Subcutaneous adipose tissue (tissue), 4 donors: ENCODE data around the gene CCBE1. TPM values are rescaled to one million over a fixed set of nuclear protein-coding genes. Genes with fewer than 3 reads are reported as not detected.

Source experiments
- total RNA-seq, 4 donors: library from RNA; depleted of rRNA; stranded (reverse); fragments of >200 nt; gene quantifications; one replicate each; pipeline ENCODE4 v1.1.0, GENCODE V29; 2016
- TF ChIP-seq, protein P1 (sequence below): fragments of 450-650 bp; IDR thresholded peaks from one replicate; pipeline ENCODE4 v1.5.1; 2016; ENCODE audit warnings: low read depth, mild to moderate bottlenecking, control low read depth, antibody characterized with exemption, moderate library complexity

The CCBE1 gene
- total RNA-seq, 4 donors from 2014 or later, result 2.6 to 12.4 (median 6.1) TPM

DNA sequence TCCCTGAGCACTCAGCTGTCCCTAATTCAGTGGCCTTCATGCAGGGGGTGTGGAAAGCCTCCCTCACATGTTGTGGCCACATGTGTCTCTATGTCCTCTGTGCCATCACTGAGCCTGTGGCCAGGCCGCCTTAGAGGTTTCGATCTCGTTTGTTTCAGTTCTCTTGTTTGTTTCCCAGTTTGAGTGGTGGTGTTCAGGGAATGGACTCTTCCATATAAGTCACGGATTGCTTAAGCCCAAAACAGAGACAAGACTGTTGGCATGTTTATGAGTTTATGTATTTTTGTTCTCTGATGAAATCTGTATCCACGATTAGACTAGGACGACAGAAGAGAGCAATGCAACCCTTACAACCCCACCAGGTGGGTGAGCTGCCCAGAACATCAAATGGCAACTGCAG lies 134.5 kb downstream of the CCBE1 start:
- TF ChIP-seq, protein P1, sequence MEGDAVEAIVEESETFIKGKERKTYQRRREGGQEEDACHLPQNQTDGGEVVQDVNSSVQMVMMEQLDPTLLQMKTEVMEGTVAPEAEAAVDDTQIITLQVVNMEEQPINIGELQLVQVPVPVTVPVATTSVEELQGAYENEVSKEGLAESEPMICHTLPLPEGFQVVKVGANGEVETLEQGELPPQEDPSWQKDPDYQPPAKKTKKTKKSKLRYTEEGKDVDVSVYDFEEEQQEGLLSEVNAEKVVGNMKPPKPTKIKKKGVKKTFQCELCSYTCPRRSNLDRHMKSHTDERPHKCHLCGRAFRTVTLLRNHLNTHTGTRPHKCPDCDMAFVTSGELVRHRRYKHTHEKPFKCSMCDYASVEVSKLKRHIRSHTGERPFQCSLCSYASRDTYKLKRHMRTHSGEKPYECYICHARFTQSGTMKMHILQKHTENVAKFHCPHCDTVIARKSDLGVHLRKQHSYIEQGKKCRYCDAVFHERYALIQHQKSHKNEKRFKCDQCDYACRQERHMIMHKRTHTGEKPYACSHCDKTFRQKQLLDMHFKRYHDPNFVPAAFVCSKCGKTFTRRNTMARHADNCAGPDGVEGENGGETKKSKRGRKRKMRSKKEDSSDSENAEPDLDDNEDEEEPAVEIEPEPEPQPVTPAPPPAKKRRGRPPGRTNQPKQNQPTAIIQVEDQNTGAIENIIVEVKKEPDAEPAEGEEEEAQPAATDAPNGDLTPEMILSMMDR, result no peak

DNA sequence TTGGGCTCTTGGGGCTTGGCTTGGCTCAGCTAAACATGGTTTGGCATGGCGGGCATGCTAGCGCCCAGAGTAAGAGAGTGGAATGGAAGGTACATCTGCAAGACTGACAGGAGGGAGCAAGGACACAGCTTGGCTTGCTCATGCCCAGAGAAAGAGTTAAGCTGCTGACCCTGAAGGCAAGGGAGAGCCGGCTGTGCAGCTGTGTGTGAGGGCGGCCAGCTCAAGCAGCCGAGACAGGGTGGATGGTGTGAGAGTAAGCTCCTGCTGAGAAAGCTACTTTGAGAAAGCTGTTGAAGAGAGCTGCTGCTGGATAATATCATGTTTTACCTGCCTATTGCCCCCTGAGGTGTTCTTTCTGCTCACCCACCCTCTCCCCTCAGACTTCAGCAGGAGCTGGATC lies 135.6 kb downstream of the CCBE1 start:
- TF ChIP-seq, protein P1, result no peak

DNA sequence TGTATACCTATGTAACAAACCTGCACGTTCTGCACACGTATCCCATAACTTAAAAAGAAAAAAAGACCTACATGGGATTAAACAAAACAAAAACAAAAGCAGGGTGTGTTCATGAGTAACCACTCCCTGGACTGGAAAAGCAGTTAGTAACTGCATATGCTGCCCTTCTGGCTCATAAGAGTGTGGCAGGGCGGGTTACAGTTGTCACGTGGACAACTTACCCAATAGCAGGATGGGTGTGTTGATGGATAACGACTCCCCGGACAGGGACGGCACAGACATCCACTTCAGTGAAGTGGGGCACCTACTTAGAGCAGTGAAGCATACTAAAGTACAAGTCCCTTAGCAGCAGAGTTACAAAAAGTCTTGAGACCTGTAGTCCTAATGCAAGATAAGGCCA lies 136.7 kb downstream of the CCBE1 start:
- TF ChIP-seq, protein P1, result no peak

GRCh38 chr18:59559528-59559927 lies 137.7 kb downstream of the CCBE1 start:
- TF ChIP-seq, protein P1, result no peak

DNA sequence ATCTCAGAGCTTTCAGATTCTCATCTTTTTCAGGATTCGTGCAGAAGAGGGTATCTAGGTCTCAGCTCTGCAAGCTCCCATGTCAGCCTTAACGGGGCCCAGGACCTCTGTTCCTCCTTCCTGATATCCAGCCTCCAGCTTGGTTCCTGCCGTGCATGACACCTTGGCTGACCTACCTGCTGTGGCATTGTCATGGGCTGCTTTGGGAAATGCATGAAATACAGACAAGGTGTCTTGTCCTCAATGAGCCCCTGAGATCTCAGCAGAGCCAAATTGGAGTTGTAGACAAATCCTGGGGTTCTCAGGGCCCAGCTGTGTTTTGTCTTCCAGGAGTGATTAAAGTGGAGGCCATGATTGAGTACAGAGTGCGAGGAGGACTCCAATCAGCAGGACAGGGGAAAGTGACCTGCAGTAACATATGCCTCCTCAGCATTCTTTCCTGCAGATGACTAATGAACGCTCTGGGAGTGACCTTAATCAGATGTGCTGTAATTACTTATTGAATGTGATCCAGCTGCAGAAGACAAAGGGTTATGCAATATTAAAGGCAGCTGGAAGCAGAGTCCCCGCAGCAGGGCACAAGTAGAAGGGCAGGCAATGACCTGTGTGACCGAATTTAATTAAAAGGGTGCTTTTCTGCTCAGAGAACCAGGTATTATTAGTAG lies 141.1 kb downstream of the CCBE1 start:
- TF ChIP-seq, protein P1, result no peak

DNA sequence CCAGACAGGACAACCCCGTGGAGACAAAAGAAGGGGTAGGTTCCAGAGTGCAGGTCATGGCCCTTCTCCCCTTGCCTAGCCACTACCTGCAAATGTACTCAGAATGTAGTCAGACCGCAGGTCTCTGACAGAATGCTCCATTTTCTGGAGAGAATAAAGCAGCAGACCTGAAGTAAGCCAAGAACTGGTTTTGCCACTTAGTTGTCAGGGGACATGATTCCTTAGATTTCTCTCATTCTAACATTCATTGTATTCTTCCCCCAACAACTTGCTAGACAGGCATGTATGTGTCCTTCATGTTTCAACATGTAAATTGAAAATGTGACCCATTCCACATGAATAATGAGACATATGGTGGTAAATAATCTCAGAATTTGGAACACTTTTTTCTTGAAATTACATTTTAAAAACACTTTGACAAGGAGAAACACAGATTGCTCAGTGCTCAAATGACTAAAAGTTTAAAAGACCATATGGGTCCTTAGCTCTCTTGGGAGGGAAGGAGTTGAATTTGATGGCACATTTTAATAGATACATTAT lies 142.4 kb downstream of the CCBE1 start:
- TF ChIP-seq, protein P1, result no peak

GRCh38 chr18:59553273-59553870 lies 143.9 kb downstream of the CCBE1 start:
- TF ChIP-seq, protein P1, result no peak
